ENCODE data around the gene DCLK1.

Gene DCLK1

GRCh38 chr13:36061054-36061453 lies 70.1 kb downstream of the DCLK1 start:
- DNase-seq = no peak

GRCh38 chr13:36059321-36059720 lies 71.9 kb downstream of the DCLK1 start:
- no peak for DNase-seq
- TF ChIP-seq GATA1 (IDR thresholded peaks at IDR 0.05; ENCODE audit: low read depth, low read length) (no peak), POLR2A (IDR thresholded peaks at IDR 0.05; ENCODE audit: low read length) (no peak)

More at GRCh38 chr13:36061054-36061453, 70.1 kb downstream of the DCLK1 start:
- TF ChIP-seq POLR2A (IDR thresholded peaks at IDR 0.05; ENCODE audit: low read length) = no peak
- no peak for TF ChIP-seq GATA1 (IDR thresholded peaks at IDR 0.05; ENCODE audit: low read depth, low read length)

- no peak for DNase-seq
- TF ChIP-seq POLR2A (IDR thresholded peaks at IDR 0.05; ENCODE audit: low read length) (no peak), GATA1 (IDR thresholded peaks at IDR 0.05; ENCODE audit: low read depth, low read length) (no peak)
Observed at GRCh38 chr13:36058116-36058515, 73.1 kb downstream of the DCLK1 start.

- TF ChIP-seq GATA1 (IDR thresholded peaks at IDR 0.05; ENCODE audit: low read depth, low read length) = no peak
- no peak for TF ChIP-seq POLR2A (IDR thresholded peaks at IDR 0.05; ENCODE audit: low read length)
- DNase-seq = no peak
Observed at GRCh38 chr13:36057547-36057946, 73.6 kb downstream of the DCLK1 start.

GRCh38 chr13:36057041-36057440 lies 74.1 kb downstream of the DCLK1 start:
- DNase-seq = no peak
- TF ChIP-seq GATA1 (IDR thresholded peaks at IDR 0.05; ENCODE audit: low read depth, low read length) (no peak), POLR2A (IDR thresholded peaks at IDR 0.05; ENCODE audit: low read length) (no peak)

GRCh38 chr13:36055366-36055765 lies 75.8 kb downstream of the DCLK1 start:
- DNase-seq = no peak
- no peak for TF ChIP-seq GATA1 (IDR thresholded peaks at IDR 0.05; ENCODE audit: low read depth, low read length)
- no peak for TF ChIP-seq POLR2A (IDR thresholded peaks at IDR 0.05; ENCODE audit: low read length)

GRCh38 chr13:36054041-36054440 lies 77.1 kb downstream of the DCLK1 start:
- no peak for DNase-seq
- TF ChIP-seq POLR2A (IDR thresholded peaks at IDR 0.05; ENCODE audit: low read length) = no peak
- no peak for TF ChIP-seq GATA1 (IDR thresholded peaks at IDR 0.05; ENCODE audit: low read depth, low read length)

- TF ChIP-seq POLR2A (IDR thresholded peaks at IDR 0.05; ENCODE audit: low read length) = no peak
- no peak for TF ChIP-seq GATA1 (IDR thresholded peaks at IDR 0.05; ENCODE audit: low read depth, low read length)
- no peak for DNase-seq
Observed at GRCh38 chr13:36051082-36051481, 80.1 kb downstream of the DCLK1 start.

- no peak for DNase-seq
- no peak for TF ChIP-seq GATA1 (IDR thresholded peaks at IDR 0.05; ENCODE audit: low read depth, low read length)
- no peak for TF ChIP-seq POLR2A (IDR thresholded peaks at IDR 0.05; ENCODE audit: low read length)
Observed at GRCh38 chr13:36046672-36047071, 84.5 kb downstream of the DCLK1 start.

- DNase-seq = no peak
- TF ChIP-seq POLR2A (IDR thresholded peaks at IDR 0.05; ENCODE audit: low read length) (no peak), GATA1 (IDR thresholded peaks at IDR 0.05; ENCODE audit: low read depth, low read length) (no peak)
Observed at GRCh38 chr13:36038785-36039555, 92.2 kb downstream of the DCLK1 start.

- no peak for DNase-seq
- TF ChIP-seq POLR2A (IDR thresholded peaks at IDR 0.05; ENCODE audit: low read length) (no peak), GATA1 (IDR thresholded peaks at IDR 0.05; ENCODE audit: low read depth, low read length) (no peak)
Observed at GRCh38 chr13:36033035-36033434, 98.1 kb downstream of the DCLK1 start.

- TF ChIP-seq GATA1 (IDR thresholded peaks at IDR 0.05; ENCODE audit: low read depth, low read length) = no peak
- no peak for TF ChIP-seq POLR2A (IDR thresholded peaks at IDR 0.05; ENCODE audit: low read length)
- DNase-seq = no peak
Observed at GRCh38 chr13:36031490-36031889, 99.7 kb downstream of the DCLK1 start.

GRCh38 chr13:36030670-36031331 lies 100.4 kb downstream of the DCLK1 start:
- no peak for TF ChIP-seq POLR2A (IDR thresholded peaks at IDR 0.05; ENCODE audit: low read length)
- no peak for TF ChIP-seq GATA1 (IDR thresholded peaks at IDR 0.05; ENCODE audit: low read depth, low read length)
- no peak for DNase-seq

- no peak for DNase-seq
- no peak for TF ChIP-seq GATA1 (IDR thresholded peaks at IDR 0.05; ENCODE audit: low read depth, low read length)
- no peak for TF ChIP-seq POLR2A (IDR thresholded peaks at IDR 0.05; ENCODE audit: low read length)
Observed at GRCh38 chr13:36029166-36029565, 102.0 kb downstream of the DCLK1 start.

Data from erythroblast (primary cell).